NCI-H774 (cell line): Measurements from ENCODE around the gene CALR.
"Not testable (repeated sequence)": the region's sequence is repeated elsewhere in the genome, so short reads cannot be mapped to it uniquely, and the experiment has no call there.

Source experiments
- DNase-seq: peaks from one replicate; lab custom pipeline; 2025; lab: John Stamatoyannopoulos, UW

The CALR gene

GRCh38 chr19:12952488-12953137 lies 14.2 kb downstream of the CALR start:
- no peak for DNase-seq

GRCh38 chr19:12953138-12953798 lies 14.9 kb downstream of the CALR start:
- no peak for DNase-seq

GRCh38 chr19:12953799-12954611 lies 15.6 kb downstream of the CALR start:
- DNase-seq: no peak

GRCh38 chr19:12954612-12954962 lies 16.2 kb downstream of the CALR start:
- DNase-seq: no peak

- not testable (repeated sequence) for DNase-seq
Observed at GRCh38 chr19:12955575-12955974, 17.2 kb downstream of the CALR start.

DNA sequence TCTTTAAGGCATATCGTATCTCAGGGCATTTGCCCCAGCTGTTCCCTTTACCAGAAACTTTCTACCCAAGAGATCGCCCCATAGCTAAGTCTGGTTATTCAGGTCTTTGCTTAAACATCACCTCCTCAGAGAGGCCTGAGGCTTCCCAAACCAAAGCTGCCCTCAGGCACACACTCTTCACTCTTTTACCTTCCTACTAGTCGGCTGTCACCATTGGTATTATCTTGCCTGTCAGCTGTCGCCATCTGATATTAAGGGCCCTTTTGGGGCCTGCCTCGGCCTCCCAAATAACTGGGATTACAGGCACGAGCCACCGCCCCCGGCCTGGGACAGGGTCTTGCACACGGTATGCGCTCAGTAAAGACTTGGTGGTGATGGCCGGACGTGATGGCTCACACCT lies 17.6 kb downstream of the CALR start:
- DNase-seq: no peak

- DNase-seq: peak; percentile 76
Observed at GRCh38 chr19:12956446-12957388, 18.3 kb downstream of the CALR start, which contains the start of gene GADD45GIP1. Gene GADD45GIP1 (minus strand): TSS chr19:12957223. CDS start chr19:12957212, 11 bp downstream.

DNA sequence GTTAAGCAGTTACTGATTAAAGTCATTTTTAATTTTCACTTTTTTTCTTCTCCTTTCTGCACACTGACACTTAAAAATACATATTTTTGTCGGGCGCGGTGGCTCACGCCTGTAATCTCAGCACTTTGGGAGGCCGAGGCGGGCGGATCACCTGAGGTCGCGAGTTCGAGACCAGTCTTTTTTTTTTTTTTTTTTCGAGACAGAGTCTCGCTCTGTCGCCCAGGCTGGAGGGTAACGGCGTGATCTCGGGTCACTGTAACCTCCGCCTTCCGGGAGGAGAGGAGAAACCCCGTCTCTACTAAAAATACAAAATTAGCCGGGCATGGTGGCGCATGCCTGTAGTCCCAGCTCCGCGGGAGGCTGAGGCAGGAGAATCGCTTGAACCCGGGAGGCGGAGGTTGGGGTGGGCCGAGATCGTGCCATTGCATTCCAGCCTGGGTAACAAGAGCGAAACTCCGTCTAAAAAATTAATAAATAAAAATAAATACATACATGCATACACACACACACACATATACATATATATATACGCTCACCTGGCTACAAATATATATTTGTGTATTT lies 19.1 kb downstream of the CALR start:
- not testable (repeated sequence) for DNase-seq

DNA sequence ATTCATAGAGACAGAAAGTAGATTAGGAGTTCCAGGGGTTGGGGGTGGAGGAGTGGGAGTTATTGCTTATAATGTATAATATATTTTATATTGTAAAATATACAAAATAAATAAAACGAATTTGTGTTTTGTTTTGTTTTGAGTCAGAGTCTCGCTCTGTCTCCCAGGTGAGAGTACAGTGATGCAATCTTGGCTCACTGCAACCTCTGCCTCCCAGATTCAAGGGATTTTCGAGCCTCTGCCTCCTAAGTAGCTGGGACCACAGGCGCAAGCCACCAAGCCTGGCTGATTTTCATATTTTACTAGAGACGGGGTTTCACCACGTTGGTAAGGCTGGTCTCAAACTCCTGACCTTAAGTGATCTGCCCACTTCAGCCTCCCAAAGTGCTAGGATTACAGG lies 21.1 kb downstream of the CALR start:
- no peak for DNase-seq

GRCh38 chr19:12965017-12965811 lies 26.8 kb downstream of the CALR start:
- peak; percentile 70 for DNase-seq

DNA sequence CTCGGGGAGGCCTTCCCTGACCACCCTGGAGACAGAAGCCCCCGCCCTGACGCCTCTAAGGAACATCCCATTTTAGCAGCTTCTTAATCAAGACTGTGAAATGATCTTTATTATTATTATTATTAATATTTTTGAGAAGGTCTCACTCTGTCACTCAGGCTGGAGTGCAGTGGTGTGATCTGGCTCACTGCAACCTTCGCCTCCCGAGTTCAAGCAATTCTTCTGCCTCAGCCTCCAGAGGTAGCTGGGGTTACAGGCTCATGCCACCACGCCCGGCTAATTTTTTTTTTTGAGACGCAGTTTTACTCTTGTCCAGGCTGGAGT lies 27.4 kb downstream of the CALR start:
- DNase-seq: no peak

DNA sequence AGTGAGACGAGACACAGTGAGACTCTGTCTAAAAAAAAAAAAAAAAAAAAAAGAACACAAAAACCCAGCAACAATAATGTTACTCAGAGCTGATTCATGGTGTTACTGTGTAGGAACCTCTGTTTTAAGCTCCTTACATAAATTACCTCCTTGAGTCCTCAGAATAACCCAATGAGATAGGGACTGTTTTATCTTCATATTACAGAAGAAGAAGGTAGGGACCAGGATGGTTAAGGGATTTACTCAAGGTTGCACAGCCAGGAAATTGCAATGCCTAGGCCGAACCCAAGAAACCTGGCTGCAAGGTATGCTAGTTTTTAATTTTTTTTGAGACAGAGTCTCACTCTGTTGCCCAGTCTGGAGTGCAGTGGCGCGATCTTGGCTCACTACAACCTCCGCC lies 29.5 kb downstream of the CALR start:
- DNase-seq: no peak

GRCh38 chr19:12969292-12969988 lies 31.0 kb downstream of the CALR start, which contains the start of gene DAND5:
Gene DAND5 (plus strand): TSS chr19:12969576. CDS start chr19:12969661, 85 bp downstream.
- no peak for DNase-seq

DNA sequence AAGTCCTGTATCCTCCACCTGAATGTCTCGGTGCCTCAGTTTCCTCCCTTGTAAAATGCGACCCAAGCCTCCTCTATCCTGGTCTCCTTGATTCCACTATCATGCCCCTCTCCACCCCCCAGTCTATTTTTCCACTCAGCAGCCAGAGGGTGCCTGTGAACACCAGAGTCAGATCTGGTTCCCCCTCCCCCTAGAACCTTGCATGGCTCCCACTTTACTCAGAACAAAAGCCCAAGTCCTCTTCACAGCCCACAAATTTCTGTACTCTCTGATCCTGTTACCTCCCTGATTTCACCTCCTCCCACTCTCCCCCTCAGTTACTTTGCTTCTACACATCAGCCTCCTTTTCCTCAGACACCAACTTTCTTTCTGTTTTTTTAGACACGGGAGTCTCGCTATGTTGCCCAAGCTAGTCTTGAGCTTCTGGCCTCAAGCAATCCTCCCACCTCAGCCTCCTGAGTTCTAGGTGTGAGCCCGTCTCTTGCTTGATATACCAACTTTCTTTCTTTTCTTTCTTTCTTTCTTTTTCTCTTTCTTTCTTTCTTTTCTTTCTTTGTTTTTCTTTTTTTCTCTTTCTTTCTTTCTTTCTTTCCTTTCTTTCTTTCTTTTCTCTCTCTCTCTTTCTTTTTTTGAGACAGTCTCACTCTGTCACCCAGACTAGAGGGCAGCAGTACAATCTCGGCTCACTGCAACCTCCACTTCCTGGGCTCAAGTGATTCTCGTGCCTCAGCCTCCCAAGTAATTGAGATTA lies 31.8 kb downstream of the CALR start:
- DNase-seq: no peak

GRCh38 chr19:12973236-12973635 lies 34.8 kb downstream of the CALR start:
- DNase-seq: no peak

DNA sequence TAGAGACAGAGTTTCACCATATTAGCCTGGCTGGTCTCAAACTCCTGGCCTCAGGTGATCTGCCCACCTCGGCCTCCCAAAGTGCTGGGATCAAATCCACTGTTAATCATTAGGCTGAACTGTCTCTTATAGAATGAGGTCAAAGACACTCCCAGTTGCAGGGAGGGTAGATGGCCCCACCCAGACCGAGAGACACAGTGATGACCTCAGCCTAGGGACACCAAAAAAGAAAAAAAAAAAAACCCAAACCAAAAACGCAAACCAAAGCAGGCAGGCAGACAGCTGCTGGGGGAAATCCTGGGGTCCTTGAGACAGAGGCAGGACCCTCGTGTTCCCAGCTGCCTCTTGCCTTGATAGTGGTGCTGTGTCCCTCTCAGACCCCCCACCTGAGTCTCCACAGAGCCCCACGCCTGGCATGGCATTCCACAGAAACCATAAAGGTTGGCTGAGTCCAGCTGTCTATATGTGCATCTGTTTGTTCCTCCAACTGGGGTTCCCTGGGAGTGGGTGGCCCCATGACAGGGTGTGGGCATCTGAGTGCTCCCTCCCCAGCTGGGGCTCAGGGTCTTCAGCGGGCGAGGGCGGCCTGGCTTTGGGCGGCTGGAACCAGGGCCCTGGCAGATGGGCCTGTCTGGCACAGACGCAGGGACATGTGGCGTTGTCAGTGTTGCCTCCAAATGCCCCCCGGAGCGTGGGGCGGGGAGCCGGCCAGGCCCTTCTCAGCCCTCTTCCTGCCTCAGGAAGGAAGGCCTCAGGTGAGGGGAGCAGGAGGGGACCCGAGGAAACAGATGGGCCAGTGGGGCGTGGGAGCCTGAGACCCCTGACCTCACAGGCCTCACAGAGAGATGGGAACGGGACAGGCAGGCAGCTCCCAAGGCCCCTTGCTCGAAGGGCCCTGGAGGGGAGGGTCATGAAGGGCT lies 36.2 kb downstream of the CALR start:
- no peak for DNase-seq

DNA sequence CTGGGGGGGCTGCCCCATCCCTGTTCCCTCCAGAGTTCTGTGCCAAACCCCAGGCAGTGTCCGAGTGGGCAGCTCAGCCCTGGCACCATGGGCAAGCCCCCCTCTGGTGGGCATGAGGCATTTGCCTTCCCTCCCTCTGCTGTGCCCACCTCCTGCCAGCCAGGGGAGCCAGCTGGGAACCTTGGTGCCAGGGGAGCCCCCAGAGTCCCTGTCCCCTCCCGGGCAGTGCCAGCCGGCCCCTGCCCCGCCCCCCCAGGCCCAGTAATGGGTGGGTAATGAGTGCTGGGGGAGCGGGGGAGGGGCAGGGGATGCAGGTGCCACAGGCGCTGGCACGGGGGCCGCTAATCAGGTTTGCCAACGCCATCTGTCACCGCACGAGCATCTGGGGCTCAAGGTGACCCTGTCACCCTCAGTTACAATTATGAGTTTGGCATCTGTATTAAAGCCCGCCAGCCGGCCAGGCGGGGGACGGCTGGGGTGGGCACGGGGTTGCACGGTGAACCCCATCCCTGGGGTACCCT lies 36.9 kb downstream of the CALR start:
- no peak for DNase-seq

GRCh38 chr19:12976109-12976508 lies 37.7 kb downstream of the CALR start:
- DNase-seq: not testable (repeated sequence)
